Kidney glomerular epithelial cell (primary cell): ENCODE results near the gene TMEM270.
"Not testable (repeated sequence)": the region's sequence is repeated elsewhere in the genome, so short reads cannot be mapped to it uniquely, and the experiment has no call there.

Source experiments
- DNase-seq: peaks from one replicate; lab custom pipeline; 2025; lab: John Stamatoyannopoulos, UW

The TMEM270 gene

GRCh38 chr7:73858807-73859206 is 2.2 kb upstream of the TMEM270 start:
- no peak for DNase-seq

DNA sequence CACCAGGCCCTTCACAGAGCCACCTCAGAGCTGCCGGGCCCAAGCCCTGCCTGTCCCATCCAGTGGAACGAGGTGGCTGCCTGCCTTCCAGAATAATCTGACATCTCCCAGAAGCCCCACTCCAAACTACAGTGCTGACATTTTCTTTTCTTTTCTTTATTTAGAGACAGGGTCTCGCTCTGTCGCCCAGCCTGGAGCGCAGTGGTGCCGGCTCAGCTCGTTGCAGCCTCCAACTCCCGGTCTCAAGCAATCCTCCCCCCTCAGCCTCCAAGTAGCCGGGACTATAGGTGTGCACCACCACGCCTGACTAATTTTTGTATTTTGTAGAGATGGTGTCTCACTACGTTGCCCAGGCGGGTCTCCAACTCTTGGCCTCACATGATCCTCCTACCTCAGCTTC is 346 bp downstream of the TMEM270 start:
- no peak for DNase-seq

DNA sequence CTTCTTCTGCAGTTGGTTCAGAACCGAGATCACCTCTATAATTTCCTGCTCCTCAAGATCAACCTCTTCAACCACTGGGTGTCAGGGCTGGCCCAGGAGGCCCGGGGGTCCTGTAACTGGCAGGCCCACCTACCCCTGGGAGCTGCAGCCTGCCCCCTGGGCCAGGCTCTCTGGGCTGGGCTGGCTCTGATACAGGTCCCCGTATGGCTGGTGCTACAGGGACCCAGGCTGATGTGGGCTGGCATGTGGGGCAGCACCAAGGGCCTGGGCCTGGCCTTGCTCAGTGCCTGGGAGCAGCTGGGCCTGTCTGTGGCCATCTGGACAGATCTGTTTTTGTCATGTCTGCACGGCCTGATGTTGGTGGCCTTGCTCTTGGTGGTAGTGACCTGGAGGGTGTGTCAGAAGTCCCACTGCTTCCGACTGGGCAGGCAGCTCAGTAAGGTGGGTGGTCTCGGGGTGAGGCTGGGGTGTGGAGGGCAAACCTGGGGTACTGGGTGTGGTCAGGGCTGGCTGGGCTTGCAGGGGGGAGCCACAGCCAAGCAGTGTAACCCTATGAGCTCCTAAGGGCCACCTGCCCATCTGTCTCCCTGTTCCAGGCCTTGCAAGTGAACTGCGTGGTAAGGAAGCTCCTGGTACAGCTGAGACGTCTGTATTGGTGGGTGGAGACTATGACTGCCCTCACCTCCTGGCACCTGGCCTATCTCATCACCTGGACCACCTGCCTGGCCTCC is 4.2 kb downstream of the TMEM270 start:
- DNase-seq, result no peak

GRCh38 chr7:73865738-73866445 is 4.9 kb downstream of the TMEM270 start:
- peak; percentile 9 for DNase-seq

DNA sequence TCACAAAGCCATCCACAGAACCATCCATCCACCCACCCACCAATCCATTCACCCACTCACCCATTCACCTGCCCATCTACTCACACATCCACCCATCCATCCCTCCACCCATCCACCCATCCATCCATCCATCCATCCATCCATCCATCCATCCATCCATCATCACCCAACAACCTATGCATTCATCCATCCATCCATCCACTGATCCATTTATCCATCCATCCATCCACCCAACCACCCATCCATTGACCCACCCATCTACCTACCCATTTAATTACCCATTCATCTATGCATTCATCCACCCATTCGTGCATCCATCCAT is 5.4 kb downstream of the TMEM270 start:
- no peak for DNase-seq

DNA sequence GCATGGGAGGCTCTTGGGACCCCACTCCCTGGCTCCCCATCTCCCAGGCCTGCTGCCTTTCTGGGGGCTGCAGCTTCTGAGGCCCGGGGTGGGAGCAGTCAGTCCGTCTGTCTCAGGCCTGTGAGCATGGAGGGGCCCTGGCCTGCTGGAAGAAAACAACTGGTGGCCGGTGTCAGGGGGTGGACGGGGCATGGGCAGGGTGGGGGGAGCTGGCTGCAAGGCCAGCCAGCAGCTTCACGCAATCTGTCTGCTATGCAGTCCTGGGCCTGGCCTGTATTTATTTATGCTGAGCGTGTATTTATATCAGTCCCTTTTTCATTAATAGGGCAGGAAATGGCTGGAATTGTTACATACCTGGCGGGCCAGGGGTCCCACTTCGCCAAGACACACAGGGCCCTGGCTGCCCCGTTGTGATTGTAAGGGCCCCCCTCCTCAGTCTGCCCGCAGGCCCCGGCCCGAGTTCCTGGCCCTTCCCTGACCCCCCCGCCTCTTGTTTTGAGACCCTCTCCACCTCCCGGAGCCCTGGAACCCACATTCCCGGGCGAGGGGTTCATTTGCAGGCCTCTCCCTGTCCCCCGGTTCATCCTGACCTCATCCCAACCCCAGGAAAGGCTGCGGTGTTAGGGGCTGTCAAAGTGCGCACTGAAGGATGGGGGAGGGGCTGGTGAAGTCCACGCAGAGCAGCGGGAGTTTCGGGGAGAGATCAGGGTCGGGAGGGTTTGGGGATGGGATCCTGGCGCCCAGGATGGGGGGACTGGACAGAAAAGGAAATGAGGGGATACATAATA is 8.2 kb downstream of the TMEM270 start:
- DNase-seq, result no peak

- no peak for DNase-seq
Observed at GRCh38 chr7:73870041-73870492, 9.1 kb downstream of the TMEM270 start.

- no peak for DNase-seq
Observed at GRCh38 chr7:73871163-73872011, 10.4 kb downstream of the TMEM270 start.

DNA sequence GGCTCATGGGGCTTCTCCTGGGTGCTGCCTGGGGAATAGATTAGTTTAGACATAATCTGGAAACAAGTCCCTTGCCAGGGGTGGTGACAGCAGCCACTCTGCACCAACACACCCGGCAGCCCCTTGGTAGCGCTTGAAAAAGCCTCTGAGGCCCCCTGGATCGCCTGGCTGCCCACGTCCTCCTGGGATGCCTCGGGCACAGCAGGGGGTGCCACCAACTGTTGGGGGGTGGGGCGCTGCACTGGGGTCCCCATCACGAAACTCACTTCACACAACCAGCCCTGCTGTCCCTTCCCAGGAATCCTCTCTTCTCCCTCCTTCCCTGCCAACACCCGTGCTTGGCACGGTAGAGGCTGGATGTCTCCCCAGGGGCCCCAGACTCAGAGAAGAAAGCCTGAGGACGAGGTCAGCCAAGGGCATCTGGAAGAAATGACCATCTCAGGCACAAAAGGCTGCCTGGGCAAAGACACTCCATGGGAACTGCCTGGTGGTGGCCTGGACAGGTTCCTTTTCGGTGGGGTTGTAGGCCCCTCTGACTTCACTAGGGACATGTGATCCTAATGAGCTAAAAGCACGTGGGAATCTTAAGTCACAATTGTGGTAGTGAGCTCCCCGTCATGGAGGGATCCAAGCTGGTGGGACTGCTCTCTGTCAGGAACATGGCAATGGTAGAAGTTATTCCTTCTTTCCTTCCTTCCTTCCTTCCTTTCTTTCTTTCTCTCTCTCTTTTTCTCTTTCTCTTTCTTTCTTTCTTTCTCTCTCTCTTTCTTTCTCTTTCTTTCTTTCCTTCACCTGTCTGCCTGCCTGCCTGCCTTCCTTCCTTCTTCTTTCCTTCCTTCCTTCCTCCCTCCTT is 11.3 kb downstream of the TMEM270 start:
- no peak for DNase-seq

DNA sequence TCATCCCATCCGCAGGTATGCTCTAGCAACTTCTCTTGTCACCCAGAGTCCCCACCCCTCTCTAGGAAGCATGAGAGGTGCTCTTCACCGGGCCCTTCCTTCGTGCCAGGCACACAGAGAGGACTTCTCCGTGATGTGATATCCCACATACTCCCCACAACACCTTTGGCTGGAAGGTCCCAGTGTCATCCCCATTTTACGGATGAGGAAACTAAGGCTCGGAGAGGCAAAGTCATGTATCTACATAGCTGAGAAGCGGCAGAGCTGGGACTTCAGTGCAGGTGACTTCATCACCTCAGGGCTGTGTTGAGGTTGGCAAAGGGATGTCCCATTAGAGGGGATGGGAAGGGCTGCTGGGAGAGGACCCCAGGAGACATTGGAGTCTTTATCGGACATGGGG is 15.4 kb downstream of the TMEM270 start:
- no peak for DNase-seq

DNA sequence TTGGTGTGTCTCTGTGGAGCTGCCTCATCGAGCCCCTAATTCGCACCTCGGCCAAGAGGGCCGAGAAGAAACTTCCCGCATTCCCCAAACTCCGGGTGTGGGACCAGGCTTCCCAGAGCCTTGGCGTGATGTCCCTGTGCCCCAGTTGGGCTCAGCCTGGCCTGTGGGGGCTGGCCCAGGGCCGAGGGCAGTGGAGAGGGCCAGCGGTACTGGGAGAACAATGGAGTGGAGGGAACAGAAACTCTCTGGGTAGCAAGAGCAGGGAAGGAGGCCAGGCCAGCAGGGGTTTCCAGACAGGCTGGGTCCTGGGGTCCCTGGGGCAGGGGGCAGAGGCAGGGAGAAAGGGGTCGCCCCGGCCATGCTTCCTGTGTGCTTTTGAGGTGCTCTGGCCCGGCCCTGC is 16.0 kb downstream of the TMEM270 start:
- no peak for DNase-seq

GRCh38 chr7:73879977-73880681 is 19.2 kb downstream of the TMEM270 start:
- DNase-seq, result no peak

GRCh38 chr7:73880755-73881328 is 19.9 kb downstream of the TMEM270 start:
- DNase-seq, result no peak

DNA sequence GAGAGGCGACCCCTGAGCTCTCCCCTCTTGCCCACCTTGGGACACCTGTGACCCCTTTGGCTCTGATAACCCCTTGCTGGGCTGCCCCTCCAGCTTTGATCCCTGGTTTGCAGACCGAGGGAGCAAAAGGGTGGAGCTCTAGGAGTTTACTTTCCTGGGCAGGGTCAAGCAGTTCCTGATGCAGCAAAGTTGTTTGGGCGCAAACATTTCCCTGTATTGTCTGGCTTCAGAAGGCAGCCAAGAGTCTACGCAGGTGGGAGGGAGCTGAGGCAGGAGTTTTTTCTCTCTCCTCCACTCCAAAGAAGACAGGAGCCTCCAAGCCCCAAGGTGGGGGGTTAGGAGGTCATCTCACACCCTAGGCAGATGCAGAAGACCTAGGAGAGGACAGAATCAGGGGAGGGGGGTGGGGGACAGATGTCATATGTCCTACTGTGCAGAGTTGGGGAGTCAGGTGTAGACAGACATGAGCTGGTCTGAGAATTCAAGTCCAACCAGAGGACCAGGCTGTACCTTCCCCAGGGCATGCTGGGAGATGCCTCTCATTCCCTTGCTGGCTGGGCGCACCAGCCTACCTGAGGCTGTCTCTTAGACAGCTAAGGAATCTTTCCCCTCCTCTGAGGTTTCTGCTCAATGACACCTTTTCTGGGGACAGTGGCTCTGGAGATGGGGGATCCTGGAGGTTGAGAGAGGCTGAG is 20.5 kb downstream of the TMEM270 start:
- DNase-seq, result no peak

DNA sequence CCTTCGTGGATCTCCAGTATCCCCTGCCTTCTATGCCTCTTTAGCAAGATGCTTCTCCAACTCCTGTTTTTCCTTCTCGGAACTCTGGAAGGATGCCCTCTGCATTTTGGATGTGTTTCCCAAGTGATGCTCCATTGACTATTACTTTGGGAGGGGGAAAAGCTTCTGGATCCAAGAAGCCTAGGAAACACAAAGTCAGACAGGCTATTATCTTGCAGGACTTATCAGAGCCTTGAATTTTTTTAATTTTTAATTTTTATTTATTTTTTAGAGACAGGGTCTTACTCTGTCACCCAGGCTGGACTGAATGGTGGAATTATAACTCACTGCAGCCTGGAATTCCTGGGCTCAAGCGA is 21.1 kb downstream of the TMEM270 start:
- DNase-seq, result no peak

DNA sequence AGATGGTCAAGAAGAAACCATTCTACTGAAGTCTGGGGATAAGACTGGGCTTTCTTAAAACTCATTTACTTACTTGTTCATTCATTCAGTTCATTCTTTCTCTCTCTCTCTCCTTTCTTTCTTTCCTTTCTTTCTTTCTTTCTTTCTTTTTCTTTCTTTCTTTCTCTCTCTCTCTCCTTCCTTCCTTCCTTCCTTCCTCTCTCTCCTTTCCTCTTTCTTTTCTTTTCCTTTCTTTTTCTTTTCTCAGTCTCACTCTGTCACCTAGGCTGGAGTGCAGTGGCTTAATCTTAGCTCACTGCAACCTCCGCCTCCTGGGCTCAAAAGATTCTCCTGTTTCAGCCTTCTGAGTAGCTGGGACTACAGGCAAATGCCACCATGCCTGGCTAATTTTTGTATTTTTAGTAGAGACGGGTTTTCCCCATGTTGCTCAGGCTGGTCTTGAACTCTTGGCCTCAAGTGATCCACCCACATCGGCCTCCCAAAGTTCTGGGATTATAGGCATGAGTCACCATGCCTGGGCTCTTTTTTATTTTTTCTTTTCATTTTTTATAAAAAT is 24.0 kb downstream of the TMEM270 start:
- DNase-seq, result not testable (repeated sequence)

GRCh38 chr7:73885433-73885974 is 24.5 kb downstream of the TMEM270 start:
- DNase-seq, result no peak

- peak; percentile 28 for DNase-seq
Observed at GRCh38 chr7:73885975-73886798, 25.2 kb downstream of the TMEM270 start.
